GM18520 (cell line): ENCODE results near the gene CUTC.
A peak's percentile ranks its signal among the peaks of the same experiment; 100 is the strongest.
"Not testable (repeated sequence)": the region's sequence is repeated elsewhere in the genome, so short reads cannot be mapped to it uniquely, and the experiment has no call there.

ENCODE experiments used
- ATAC-seq: cut with Tn5 transposase; IDR thresholded peaks from one replicate; pipeline ENCODE4 v1.9.1; 2021; ENCODE audit not compliant: unreplicated experiment

Gene CUTC

DNA sequence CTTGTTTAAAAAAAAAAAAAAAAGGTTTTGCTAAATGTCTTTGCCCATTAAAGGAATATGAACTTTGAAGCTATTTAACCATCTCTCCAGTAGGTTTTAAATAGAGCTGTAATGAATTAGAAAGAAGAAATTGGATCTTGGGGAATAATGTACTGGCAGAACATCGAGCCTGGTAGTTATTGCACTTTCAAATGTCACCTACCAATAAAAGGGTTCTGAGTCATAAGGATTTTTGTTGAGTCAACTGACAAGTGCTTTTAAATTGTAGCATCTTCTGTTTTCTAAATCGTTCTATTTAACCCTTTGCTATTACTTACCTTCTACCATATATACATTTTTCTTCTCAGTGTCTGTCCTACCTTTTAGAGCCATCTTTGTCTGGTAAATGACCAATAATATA, 10.7 kb downstream of the CUTC start:
- no peak for ATAC-seq

DNA sequence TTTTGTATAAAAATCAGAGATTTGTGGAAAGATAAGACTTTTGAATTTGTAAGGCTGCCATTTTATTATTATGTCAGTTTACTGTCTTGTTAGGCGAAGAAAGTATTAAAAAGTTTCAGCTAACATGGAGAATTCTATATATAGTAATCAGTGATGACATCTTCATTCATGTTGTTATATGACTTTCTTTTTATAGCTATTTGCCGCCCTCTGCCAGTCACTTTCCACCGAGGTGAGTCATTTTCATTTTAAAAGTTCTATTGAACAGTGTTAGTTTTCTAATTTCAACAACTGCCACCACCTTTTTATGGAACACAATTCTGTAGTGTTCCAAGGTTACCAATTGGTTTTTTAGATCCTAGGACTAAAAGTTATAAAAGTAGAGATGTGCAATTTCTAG, 11.8 kb downstream of the CUTC start:
- ATAC-seq: no peak

DNA sequence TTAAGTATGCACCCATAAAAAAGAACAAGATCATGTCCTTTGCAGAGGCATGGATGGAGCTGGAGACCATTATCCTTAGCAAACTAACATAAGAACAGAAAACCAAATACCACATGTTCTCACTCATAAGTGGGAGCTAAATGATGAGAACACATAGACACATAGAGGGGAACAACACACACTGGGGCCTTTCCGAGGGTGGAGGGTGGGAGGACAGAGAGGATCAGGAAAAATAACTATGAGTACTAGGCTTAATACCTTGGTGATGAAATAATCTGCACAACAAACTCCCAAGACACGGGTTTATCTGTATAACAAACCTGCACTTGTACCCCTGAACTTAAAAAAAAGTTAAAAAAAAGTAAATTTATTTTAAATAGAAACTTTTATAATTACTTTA, 14.1 kb downstream of the CUTC start:
- not testable (repeated sequence) for ATAC-seq

DNA sequence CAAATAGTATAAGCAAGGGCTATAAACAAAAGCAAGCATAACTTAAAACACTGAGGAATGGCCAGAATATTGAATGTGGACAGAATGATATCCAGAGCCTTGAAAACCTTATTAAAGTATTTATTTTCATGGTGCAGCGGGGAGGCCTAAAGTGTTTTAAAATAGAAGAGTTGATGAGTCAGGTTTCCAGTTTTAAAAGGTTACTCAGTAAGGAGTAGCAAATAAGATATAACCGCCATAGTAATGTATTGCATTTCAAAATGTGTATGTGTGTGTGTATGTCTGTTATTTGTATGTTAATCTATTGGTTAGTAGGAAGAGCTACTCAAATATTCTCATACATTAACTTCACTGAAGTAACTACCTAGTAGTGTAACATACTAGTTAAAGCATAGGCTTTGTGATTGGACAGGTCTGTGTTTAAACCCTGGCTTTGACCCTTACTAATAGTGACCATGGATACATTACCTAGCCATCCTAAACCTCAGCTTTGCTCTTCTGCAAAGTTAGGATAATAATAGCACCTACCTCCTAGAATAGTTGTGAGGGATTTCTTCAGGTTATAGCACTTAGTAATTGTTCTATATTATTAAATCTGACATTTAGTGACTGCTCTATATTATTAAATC, 16.9 kb downstream of the CUTC start:
- no peak for ATAC-seq

DNA sequence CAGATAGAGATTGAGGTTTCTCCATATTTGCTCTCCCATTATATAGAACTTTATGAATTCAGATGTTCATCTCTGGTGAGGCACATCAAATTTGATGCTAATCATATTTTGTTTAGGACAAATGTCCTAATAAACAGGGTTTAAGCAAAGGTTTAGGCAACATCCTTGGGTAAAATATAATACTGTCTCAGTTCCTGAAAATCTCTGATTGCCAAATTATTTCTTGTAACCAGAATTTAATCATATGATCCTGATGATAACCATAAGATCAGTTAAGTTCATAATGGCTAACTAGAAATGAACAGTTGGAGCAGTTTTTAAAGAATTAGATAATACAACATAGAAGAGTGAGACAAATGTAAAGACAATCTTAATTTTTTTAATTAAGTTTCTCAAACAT, 18.6 kb downstream of the CUTC start:
- ATAC-seq: no peak

DNA sequence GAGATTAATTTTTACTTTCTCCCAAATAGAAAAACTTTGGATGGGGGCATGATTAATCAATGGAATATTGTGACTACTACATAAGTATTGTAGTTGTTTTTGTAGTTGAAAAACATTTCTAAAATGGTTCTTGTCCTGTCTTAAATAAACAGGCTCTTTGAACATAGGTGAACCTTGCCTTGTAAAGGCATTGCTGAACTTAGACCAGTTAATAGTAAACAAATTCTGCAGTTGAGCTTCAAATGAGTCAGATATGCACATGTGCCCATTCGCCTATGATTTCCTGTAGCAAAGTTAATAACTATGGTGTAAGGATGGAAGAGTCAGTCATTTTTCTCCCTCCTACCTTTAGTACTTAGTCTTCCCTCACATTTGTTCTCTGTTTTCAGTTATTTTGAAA, 22.6 kb downstream of the CUTC start:
- no peak for ATAC-seq

DNA sequence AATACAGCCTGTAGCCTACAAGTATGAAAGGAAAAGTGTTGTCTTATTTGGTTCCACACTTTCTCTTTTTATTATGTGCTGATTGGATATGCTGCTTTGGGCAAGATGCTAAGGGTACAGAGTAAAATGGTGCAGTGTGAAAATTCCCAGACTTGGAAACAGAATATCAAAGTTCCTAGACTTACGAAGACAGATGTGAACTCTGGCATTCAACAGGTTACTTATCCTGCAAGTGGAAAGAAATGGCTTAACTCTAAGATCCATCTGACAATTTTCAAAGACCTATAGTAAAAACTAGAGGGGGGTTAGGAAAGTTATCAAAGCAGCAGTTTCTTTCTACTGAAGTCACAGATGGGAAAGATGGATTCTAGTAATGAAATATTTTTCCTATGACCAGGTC, 24.1 kb downstream of the CUTC start:
- no peak for ATAC-seq

DNA sequence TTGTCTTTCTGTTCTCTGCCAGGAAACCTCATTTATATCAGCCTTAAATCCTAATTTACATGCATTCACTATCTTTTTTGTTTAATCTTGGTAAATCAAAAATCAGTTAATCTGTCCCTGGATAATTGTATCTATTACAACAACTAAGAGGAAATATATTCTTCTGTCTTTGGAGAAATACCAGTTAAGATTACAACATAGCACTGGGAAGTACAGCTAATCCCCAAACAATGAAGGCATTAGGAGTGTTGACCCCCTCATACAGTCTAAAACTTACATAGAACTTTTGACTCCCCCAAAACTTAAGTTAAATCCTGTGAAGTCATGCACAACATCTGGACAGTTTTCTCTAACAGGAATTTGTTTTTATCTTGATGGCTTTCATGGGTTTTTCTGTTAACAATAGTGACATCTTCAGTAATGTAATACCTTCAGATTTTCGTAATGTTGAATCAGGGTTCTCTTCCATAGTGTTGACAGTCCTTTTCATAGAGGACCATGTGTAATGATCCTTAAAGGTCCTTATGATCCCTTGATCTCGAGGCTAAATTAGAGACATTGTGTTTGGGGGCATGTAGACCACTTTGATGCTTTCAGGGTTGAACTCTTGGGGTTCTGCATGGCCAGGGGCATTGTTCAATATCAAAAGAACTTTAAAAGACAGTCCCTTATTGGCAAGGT, 26.3 kb downstream of the CUTC start:
- no peak for ATAC-seq

DNA sequence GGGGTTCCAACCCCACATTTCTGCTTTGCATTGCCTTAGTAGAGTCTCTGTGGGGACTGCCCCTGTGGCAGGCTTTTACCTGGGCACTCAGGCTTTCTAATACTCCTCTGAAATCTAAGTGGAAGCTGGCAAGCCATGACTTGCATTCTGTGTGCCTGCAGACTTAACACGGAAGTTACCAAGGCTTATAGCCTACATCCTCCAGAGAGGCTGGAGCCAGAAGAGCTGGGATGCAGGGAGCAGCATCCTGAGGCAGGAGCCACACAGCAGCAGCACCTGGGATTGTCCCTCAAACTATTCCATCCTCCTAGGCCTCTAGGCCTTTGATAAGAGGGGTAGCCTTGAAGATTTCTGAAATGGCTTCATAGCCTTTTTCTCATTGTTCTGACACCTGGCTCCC, 28.3 kb downstream of the CUTC start:
- ATAC-seq: no peak

DNA sequence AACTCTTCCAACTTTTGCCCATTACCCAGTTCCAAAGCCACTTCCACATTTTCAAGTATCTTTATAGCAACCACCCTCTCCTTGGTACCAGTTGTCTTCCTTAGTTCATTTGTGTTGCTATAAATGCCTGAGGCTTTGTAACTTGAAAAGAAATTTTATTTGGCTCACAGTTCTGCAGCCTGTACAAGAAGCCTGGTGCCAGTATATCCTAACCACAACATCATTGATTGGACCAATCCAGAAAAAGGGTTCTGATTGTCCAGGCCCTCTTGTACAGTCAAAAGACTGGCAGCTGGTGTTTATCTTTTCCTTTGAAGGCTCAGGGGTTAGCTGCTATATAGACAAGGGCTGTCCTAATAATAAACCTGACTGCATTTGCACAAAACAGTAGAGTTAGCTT, 29.3 kb downstream of the CUTC start:
- no peak for ATAC-seq

DNA sequence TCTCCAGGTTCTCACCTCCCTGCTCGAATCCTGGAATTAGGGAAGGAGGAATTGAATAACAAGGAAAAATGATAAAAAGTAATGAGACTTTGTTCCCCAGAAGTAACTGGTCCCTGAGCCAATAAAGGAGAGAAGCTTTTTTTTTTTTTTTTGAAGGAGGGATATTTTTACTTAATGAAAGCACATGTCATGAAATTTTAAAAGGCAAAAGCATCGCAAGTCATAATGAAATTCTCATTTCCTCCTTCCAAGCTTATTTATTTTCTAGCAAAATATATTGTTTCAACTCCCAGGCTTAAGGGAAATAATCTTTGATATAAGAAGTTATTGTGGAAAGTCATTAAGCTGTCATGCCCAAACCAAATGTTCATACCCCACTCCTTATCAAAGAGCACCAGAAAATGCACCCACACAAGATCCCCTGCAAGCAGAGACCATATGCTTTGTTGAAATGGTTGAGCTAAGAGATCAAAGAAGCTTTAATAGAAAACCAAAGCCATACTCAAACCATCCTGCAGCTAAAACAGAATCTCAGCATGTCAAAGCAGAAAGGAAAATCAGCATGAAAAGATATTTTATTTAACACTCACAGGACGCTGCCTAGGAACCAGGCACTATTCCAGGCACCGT, 33.8 kb downstream of the CUTC start:
- no peak for ATAC-seq

DNA sequence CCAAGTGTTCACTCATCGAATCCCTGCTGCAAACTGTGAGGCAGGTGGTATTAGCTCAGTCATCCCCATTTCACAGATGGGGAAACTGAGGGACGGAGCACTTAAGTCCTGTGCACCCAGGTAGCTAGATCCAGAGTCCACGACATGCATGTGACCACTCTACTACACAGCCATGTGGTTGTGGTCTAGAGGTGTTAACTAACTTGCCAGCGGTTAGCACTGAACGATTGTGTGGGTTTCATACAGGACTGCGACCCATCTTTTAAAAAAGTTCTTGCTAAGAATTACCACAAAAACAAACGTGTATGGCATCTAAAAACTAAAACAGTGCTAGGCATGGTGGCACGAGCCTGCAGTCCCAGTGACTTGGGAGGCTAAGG, 34.3 kb downstream of the CUTC start:
- peak; percentile 90 for ATAC-seq

DNA sequence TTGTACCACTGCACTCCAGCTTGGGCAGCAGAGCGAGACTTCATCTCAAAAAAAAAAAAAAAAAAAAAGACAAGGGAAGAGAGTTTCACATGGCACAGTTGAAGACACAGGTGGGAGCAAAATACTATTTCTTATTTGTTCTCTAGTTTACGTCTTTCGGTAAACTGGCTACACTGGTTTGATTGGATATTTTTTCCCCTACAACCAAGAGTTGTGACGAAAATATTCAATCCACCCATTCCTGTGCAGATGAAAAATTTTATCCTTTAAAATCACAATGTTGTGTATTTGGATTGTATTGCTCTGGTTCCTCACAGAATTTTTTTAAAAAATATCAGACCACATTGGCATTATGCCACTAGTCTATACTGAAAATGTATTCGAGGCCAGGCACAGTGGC, 35.9 kb downstream of the CUTC start:
- ATAC-seq: no peak

DNA sequence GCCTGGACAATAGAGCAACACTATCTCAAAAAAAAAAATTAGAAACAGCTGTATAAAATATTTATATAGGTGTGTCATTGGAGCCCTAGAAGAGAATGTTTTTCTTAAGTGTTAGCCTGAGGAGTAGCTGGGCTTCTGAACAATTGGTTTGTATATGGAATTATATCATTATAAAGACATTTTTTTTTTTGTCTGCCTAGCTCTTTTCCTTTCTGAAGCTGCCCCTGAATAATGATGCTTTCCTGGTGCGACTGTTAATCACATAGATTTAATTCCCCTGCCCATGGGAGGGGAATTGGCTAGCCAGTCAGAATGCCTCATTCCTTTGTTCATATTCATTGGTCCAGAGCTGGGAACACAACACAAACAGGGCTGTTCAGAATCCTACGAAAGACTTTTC, 36.5 kb downstream of the CUTC start:
- no peak for ATAC-seq

DNA sequence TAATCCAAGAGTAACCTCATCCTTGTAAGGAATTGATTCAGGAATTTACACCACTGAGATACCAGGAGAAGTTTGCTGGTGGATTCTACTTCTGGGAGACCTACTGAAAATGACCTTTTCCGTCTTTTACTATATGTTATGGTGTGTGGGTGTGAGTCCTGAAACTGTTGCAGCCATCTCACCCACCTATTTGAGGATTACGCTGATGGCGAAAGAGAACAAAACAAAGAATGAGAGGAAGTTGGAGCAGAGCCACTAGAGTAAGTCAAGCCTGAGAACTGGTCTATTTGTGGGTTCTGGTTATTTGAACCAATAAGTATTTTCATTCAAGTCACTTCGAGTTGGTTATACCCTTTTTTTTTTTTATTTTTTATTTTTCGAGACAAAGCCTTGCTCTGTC, 37.7 kb downstream of the CUTC start:
- no peak for ATAC-seq

DNA sequence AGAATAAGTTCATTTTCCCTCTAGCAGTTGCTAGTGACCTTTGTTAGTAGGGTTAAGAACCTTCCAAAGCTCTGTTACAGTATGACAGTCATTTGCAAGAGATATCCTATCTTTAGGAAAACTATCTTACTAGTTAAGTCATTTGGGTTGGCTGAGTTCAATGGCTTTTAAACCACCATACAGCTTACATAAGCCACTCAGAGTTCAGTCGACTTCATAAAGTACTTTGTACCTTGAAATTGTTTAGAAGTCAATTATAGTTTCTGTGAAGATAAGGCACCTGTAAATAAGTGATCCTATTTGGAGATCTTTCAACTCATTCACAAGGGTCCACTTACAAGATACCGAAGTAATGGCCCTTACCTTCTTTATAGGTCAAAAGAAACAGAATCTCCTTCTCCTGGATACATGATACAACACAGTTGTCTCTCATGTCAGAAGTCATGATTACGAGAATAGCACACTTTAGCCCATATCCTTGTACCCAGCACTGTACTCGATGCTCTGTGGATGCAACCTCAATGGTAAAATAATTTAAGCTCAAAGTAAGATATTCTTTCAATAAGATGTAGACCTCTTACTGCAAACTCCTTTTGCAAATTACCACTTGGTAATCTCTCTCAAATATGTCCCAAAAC, 38.5 kb downstream of the CUTC start:
- no peak for ATAC-seq

DNA sequence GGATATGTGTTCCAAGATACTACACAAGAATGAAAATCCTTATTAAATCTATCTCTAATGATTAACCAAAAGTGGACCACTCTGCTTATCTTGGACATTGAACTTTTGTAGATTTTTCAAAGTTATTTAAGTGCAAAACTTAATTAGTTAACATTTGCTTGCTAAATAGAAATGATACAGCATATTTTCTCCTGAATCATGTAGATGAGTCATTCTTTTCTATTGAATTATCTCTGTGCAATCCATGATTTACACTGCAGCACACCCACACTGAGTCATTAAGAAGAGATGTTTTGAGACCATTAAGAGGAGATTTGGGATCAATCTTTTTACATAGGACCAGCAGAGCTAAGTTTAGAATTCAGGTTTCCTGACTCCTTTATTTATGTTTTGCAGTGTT, 43.8 kb downstream of the CUTC start:
- ATAC-seq: no peak

DNA sequence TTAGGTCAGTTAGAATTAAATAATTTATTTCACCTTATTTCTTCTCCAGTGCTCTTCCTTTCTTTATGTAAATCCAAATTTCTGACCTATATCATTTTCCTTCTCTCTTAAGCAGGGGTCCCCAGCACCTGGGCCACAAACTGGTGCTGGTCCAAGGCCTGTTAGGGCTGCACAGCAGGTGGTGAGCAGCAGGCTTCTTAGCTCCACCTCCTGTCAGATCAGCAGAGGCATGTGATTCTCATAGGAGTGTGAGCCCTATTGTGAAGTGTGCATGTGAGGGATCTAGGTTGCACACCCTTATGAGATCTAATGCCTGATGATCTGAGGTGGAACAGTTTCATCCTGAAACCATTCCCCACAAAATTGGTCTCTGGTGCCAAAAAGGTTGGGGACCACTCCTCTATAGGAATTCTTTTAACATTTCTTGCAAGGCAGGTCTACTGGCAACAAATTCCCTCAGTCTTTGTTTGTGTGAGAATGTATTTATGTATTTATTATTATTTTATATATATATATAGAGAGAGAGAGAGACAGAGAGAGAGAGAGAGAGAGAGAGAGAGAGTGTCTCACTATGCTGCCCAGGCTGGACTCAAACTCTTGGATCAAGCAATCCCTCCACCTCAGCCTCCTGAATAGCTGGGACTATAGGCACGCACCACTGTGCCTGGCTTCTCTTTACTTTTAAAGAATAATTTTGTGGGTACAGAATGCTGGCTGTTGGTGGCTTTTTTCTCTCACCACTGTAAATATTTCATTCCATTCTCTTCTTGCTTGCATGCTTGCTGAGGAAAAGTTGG, 46.1 kb downstream of the CUTC start:
- no peak for ATAC-seq

DNA sequence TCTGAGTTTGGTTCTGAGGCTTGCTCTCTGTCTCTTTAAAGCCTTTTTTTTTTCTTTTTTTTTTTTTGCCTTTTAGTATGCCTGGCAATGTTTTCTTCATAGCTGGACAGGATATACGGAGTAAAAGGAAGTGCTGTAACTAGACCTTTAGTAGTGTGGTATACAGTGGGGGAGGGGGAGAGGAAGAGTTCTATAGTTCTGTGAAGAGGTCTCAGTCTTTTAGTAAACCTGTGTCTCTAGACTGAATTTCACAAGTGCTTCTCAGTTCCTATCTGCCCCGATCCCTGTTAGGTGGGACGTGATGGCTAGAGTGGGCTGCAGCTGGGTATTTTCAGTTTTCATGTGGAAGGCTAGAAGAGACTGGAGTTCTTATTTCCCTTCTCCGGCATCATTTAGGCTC, 47.3 kb downstream of the CUTC start:
- no peak for ATAC-seq

DNA sequence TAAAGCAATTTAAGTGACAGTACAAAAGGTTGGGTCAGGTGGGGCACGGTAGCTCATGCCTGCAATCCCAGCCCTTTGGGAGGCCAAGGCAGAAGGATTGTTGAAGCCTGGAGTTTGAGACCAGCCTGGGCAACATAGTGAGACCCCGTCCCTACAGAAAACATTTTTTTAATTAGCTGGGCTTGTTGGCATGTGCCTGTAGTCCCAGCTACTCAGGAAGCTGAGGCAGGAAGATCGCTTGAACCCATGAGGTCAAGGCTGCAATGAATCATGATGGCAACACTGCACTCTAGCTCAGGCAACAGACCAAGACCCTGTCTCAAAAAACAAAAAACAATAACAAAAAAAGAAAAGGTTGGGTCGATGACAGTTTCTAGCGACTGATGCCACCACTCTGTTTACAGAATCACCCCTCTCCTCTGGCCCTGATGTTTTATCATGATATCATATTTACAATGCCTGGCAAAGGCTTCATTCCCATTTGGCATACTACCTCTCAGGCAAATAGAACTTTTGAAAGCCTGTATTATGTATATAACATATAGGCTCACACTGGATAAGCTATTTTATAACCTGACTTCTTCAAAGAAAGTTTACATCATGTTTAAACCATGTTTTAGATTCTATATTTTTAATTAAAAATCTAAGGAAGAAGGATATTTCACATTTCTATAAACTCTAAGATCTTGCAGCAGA, 49.8 kb downstream of the CUTC start:
- no peak for ATAC-seq
